GM10266 (cell line): ENCODE measurements around the gene FAF1.

Experiments used
- DNase-seq: peaks from one replicate; pipeline ENCODE4 v3.0.0; 2012; ENCODE audit errors: extremely low spot score
- CTCF ChIP-seq: IDR thresholded peaks from 2 replicates; pipeline ENCODE4 v1.5.1; 2012; ENCODE audit warnings: mild to moderate bottlenecking, low read depth; ENCODE audit not compliant: control insufficient read depth, insufficient read depth; ENCODE audit errors: missing control alignments

Gene FAF1

GRCh38 chr1:50436489-50436888 is 523.6 kb downstream of the FAF1 start:
- TF ChIP-seq CTCF, result no peak

GRCh38 chr1:50430010-50430405 is 530.1 kb downstream of the FAF1 start:
- no peak for TF ChIP-seq CTCF
- DNase-seq, result no peak

More at GRCh38 chr1:50436489-50436888, 523.6 kb downstream of the FAF1 start:
- DNase-seq, result no peak

GRCh38 chr1:50427818-50428779 is 532.0 kb downstream of the FAF1 start:
- DNase-seq, result no peak
- no peak for TF ChIP-seq CTCF

GRCh38 chr1:50427086-50427817 is 532.8 kb downstream of the FAF1 start:
- no peak for DNase-seq

GRCh38 chr1:50426702-50427085 is 533.4 kb downstream of the FAF1 start:
- no peak for TF ChIP-seq CTCF
- no peak for DNase-seq

More at GRCh38 chr1:50427086-50427817, 532.8 kb downstream of the FAF1 start:
- no peak for TF ChIP-seq CTCF

- no peak for TF ChIP-seq CTCF
- DNase-seq, result no peak
These were observed 533.9 kb downstream of the FAF1 start for GRCh38 chr1:50426108-50426700.
